Chondrocyte (in vitro differentiated cells): Measurements from ENCODE around the gene GLB1L2. TPM values are rescaled to one million over a fixed set of nuclear protein-coding genes. Genes with fewer than 3 reads are reported as not detected.

Experiments
- DNase-seq: peaks from one replicate; pipeline ENCODE4 v3.0.0; 2021; ENCODE audit warnings: mixed read lengths, low spot score
- H3K27ac Mint-ChIP-seq: one replicate; pipeline ENCODE4 v1.8.0; 2021; ENCODE audit warnings: mild to moderate bottlenecking, moderate library complexity, mixed read lengths; ENCODE audit not compliant: unreplicated experiment
- H3K27me3 Mint-ChIP-seq: 2 replicates; pipeline ENCODE4 v1.8.0; 2021; ENCODE audit warnings: low read depth, mixed read lengths
- H3K36me3 Mint-ChIP-seq: 2 replicates; pipeline ENCODE4 v1.8.0; 2021; ENCODE audit warnings: low read depth, mixed read lengths
- H3K4me1 Mint-ChIP-seq: 2 replicates; pipeline ENCODE4 v1.8.0; 2021; ENCODE audit warnings: low read depth, mild to moderate bottlenecking, mixed read lengths
- H3K4me3 Mint-ChIP-seq: one replicate; pipeline ENCODE4 v1.8.0; 2021; ENCODE audit warnings: mild to moderate bottlenecking, moderate library complexity, mixed read lengths; ENCODE audit not compliant: unreplicated experiment
- H3K9me3 Mint-ChIP-seq: 2 replicates; pipeline ENCODE4 v1.8.0; 2021; ENCODE audit warnings: low read depth, mixed read lengths
- CTCF ChIP-seq: fragments of 200-600 bp; sonication (generic); IDR thresholded peaks from 2 replicates; pipeline ENCODE4 v1.5.0; 2021; ENCODE audit warnings: antibody characterized with exemption, mild to moderate bottlenecking, moderate library complexity
- total RNA-seq: library from RNA; stranded (reverse); gene quantifications from 3 replicates; pipeline ENCODE4 v1.2.1, GENCODE V29; 2021

The GLB1L2 gene
- total RNA-seq, 1 donor from 2014 or later: 0.35 TPM

GRCh38 chr11:134393638-134394037, 61.9 kb downstream of the GLB1L2 start:
- peak; percentile 33 for TF ChIP-seq CTCF
- Mint-ChIP-seq H3K27ac (no peak overlapping the region), H3K4me3 (no peak overlapping the region)

GRCh38 chr11:134394311-134394710, 62.5 kb downstream of the GLB1L2 start:
- no peak for TF ChIP-seq CTCF
- Mint-ChIP-seq H3K4me1 (no peaks in the 10 kb centered on the region), H3K27ac (no peak overlapping the region), H3K9me3 (peaks cover 3% of the 10 kb centered on the region), H3K27me3 (peaks cover 10% of the 10 kb centered on the region), H3K36me3 (no peaks in the 10 kb centered on the region), H3K4me3 (no peak overlapping the region)
- DNase-seq: no peak

More at GRCh38 chr11:134393638-134394037, 61.9 kb downstream of the GLB1L2 start:
- DNase-seq: no peak
- no peaks in the 10 kb centered on the region for H3K4me1 Mint-ChIP-seq
- no peaks in the 10 kb centered on the region for H3K36me3 Mint-ChIP-seq
- peaks cover 10% of the 10 kb centered on the region for H3K27me3 Mint-ChIP-seq
- H3K9me3 Mint-ChIP-seq: peaks cover 3% of the 10 kb centered on the region

GRCh38 chr11:134395002-134395401, 63.2 kb downstream of the GLB1L2 start:
- Mint-ChIP-seq H3K36me3 (no peaks in the 10 kb centered on the region), H3K4me3 (no peak overlapping the region), H3K27me3 (peaks cover 10% of the 10 kb centered on the region), H3K9me3 (peaks cover 3% of the 10 kb centered on the region), H3K27ac (no peak overlapping the region), H3K4me1 (no peaks in the 10 kb centered on the region)
- no peak for DNase-seq
- TF ChIP-seq CTCF: no peak

GRCh38 chr11:134397304-134398078, 65.7 kb downstream of the GLB1L2 start:
- Mint-ChIP-seq H3K27ac (no peak overlapping the region), H3K27me3 (peaks cover 18% of the 10 kb centered on the region), H3K36me3 (peaks cover 4% of the 10 kb centered on the region), H3K4me1 (no peaks in the 10 kb centered on the region), H3K4me3 (no peak overlapping the region), H3K9me3 (peaks cover 14% of the 10 kb centered on the region)
- TF ChIP-seq CTCF: no peak
- DNase-seq: peak; percentile 86

- Mint-ChIP-seq H3K4me1 (no peaks in the 10 kb centered on the region), H3K4me3 (no peak overlapping the region)
Observed at GRCh38 chr11:134398079-134398444, 66.3 kb downstream of the GLB1L2 start.

More at GRCh38 chr11:134398079-134398444, 66.3 kb downstream of the GLB1L2 start:
- Mint-ChIP-seq H3K27ac (no peak overlapping the region), H3K27me3 (peaks cover 18% of the 10 kb centered on the region), H3K9me3 (peaks cover 14% of the 10 kb centered on the region), H3K36me3 (peaks cover 4% of the 10 kb centered on the region)
- DNase-seq: peak; percentile 79
- no peak for TF ChIP-seq CTCF
